ENCODE measurements around the gene PTGES3. TPM values are rescaled to one million over a fixed set of nuclear protein-coding genes. Genes with fewer than 3 reads are reported as not detected.

The PTGES3 gene
- polyA plus RNA-seq, 2 of the 4 experiments (the other 2 are of a cell fraction): 272 to 406 TPM

DNA sequence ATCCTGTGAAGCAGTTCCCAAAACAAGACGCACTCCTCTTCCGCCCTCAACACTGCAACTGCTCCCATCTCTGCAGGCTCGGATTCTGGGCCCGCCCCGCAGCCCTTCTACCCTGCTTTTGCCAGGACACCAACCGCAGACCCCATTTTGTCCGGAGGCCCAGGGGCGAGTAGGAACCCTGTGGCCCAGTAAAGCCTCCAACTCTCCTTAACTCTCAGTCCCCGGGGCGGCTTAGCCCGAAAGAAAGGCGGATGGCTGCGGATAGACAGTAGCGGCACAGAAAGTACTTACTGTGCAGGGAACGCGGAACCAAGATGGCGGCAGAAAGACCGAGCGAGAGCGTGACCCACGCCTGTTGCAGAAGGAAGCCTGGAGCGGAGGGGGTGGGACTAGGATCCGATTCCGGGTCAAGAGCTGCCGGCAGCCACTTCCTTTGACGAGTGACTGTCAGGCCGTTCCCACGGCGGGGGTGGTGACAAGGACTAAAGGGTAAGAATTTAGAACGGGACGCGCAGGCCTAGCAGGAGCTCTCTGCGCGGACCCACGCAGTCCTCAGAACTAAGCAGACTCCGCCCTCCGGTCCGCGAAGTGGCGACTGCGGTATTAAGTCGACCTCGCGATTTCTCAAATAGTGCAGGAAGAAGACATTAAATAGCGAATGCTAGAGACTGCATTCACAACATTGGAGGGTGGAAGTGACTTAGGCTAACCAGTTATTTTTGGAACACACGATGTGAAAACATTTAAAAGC, 37.1 kb upstream of the PTGES3 start, which contains the start of gene NACA (continued):
- TF ChIP-seq PBX3 (IDR thresholded peaks at IDR 0.05) (peak; percentile 74), RNF2 (IDR thresholded peaks at IDR 0.05; ENCODE audit: borderline replicate concordance, low read depth) (no peak), HOXA7 (CRISPR knock-in tag; IDR thresholded peaks at IDR 0.05) (0 out of 2 replicates have a peak, but pooled peaks have one; percentile 56), HDAC2 (IDR thresholded peaks at IDR 0.05) (no peak), KDM5A (IDR thresholded peaks at IDR 0.05) (peak; percentile 48; the same call in 1 of the 2 replicates), MAFK (IDR thresholded peaks at IDR 0.05; ENCODE audit: partially characterized antibody) (no peak), HES2 (IDR thresholded peaks at IDR 0.05) (no peak), SREBF2 (IDR thresholded peaks at IDR 0.05) (no peak), RARB (CRISPR knock-in tag; IDR thresholded peaks at IDR 0.05) (no peak), PHF8 (IDR thresholded peaks at IDR 0.05; ENCODE audit: borderline replicate concordance, low read depth) (peak; percentile 83), NPAS2 (CRISPR knock-in tag; IDR thresholded peaks at IDR 0.05; ENCODE audit: borderline replicate concordance) (no peak), NFE2L2 (conservative IDR thresholded peaks at IDR 0.05; ENCODE audit: low read length) (no peak), FOSL2 (IDR thresholded peaks at IDR 0.05) (no peak), FOSL2 (CRISPR knock-in tag; IDR thresholded peaks at IDR 0.05) (no peak), ZNF302 (CRISPR knock-in tag; IDR thresholded peaks at IDR 0.05) (no peak), SMC3 (IDR thresholded peaks at IDR 0.05) (no peak), NR3C1 (IDR thresholded peaks at IDR 0.05) (no peak), GATA3 (IDR thresholded peaks at IDR 0.05; ENCODE audit: borderline replicate concordance) (no peak), JUN (IDR thresholded peaks at IDR 0.05) (peak; percentile 95 to 99), RCOR1 (IDR thresholded peaks at IDR 0.05; ENCODE audit: low read depth, low read length) (no peak), ZSCAN20 (CRISPR knock-in tag; IDR thresholded peaks at IDR 0.05) (no peak), POLR2A (IDR thresholded peaks at IDR 0.05; ENCODE audit: low read length) (peak; percentile 94), TFCP2L1 (CRISPR knock-in tag; IDR thresholded peaks at IDR 0.05) (no peak), EHF (CRISPR knock-in tag; IDR thresholded peaks at IDR 0.05) (peak; percentile 77; the same call in 1 of the 2 replicates), RAD21 (conservative IDR thresholded peaks at IDR 0.05 in 1 of 2, IDR thresholded peaks at IDR 0.05 in 1 of 2) (no peak), HOXB13 (CRISPR knock-in tag; IDR thresholded peaks at IDR 0.05; ENCODE audit: low read depth) (no peak), ESRRA (IDR thresholded peaks at IDR 0.05; ENCODE audit: borderline replicate concordance, low read length) (no peak), CBX8 (IDR thresholded peaks at IDR 0.05) (no peak), POLR2AphosphoS2 (conservative IDR thresholded peaks at IDR 0.05; ENCODE audit: low read length) (no peak)
- TF ChIP-seq, protein P1, sequence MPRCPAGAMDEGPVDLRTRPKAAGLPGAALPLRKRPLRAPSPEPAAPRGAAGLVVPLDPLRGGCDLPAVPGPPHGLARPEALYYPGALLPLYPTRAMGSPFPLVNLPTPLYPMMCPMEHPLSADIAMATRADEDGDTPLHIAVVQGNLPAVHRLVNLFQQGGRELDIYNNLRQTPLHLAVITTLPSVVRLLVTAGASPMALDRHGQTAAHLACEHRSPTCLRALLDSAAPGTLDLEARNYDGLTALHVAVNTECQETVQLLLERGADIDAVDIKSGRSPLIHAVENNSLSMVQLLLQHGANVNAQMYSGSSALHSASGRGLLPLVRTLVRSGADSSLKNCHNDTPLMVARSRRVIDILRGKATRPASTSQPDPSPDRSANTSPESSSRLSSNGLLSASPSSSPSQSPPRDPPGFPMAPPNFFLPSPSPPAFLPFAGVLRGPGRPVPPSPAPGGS (IDR thresholded peaks at IDR 0.05): peak; percentile 93
- TF ChIP-seq, protein P2, sequence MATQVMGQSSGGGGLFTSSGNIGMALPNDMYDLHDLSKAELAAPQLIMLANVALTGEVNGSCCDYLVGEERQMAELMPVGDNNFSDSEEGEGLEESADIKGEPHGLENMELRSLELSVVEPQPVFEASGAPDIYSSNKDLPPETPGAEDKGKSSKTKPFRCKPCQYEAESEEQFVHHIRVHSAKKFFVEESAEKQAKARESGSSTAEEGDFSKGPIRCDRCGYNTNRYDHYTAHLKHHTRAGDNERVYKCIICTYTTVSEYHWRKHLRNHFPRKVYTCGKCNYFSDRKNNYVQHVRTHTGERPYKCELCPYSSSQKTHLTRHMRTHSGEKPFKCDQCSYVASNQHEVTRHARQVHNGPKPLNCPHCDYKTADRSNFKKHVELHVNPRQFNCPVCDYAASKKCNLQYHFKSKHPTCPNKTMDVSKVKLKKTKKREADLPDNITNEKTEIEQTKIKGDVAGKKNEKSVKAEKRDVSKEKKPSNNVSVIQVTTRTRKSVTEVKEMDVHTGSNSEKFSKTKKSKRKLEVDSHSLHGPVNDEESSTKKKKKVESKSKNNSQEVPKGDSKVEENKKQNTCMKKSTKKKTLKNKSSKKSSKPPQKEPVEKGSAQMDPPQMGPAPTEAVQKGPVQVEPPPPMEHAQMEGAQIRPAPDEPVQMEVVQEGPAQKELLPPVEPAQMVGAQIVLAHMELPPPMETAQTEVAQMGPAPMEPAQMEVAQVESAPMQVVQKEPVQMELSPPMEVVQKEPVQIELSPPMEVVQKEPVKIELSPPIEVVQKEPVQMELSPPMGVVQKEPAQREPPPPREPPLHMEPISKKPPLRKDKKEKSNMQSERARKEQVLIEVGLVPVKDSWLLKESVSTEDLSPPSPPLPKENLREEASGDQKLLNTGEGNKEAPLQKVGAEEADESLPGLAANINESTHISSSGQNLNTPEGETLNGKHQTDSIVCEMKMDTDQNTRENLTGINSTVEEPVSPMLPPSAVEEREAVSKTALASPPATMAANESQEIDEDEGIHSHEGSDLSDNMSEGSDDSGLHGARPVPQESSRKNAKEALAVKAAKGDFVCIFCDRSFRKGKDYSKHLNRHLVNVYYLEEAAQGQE (IDR thresholded peaks at IDR 0.05): 0 out of 2 replicates have a peak, but pooled peaks have one; percentile 38
- TF ChIP-seq, protein P3, sequence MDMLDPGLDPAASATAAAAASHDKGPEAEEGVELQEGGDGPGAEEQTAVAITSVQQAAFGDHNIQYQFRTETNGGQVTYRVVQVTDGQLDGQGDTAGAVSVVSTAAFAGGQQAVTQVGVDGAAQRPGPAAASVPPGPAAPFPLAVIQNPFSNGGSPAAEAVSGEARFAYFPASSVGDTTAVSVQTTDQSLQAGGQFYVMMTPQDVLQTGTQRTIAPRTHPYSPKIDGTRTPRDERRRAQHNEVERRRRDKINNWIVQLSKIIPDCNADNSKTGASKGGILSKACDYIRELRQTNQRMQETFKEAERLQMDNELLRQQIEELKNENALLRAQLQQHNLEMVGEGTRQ (IDR thresholded peaks at IDR 0.05): 0 out of 2 replicates have a peak, but pooled peaks have one; percentile 26
- TF ChIP-seq, protein P4, sequence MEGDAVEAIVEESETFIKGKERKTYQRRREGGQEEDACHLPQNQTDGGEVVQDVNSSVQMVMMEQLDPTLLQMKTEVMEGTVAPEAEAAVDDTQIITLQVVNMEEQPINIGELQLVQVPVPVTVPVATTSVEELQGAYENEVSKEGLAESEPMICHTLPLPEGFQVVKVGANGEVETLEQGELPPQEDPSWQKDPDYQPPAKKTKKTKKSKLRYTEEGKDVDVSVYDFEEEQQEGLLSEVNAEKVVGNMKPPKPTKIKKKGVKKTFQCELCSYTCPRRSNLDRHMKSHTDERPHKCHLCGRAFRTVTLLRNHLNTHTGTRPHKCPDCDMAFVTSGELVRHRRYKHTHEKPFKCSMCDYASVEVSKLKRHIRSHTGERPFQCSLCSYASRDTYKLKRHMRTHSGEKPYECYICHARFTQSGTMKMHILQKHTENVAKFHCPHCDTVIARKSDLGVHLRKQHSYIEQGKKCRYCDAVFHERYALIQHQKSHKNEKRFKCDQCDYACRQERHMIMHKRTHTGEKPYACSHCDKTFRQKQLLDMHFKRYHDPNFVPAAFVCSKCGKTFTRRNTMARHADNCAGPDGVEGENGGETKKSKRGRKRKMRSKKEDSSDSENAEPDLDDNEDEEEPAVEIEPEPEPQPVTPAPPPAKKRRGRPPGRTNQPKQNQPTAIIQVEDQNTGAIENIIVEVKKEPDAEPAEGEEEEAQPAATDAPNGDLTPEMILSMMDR (IDR thresholded peaks at IDR 0.05): no peak
- TF ChIP-seq, protein P5, sequence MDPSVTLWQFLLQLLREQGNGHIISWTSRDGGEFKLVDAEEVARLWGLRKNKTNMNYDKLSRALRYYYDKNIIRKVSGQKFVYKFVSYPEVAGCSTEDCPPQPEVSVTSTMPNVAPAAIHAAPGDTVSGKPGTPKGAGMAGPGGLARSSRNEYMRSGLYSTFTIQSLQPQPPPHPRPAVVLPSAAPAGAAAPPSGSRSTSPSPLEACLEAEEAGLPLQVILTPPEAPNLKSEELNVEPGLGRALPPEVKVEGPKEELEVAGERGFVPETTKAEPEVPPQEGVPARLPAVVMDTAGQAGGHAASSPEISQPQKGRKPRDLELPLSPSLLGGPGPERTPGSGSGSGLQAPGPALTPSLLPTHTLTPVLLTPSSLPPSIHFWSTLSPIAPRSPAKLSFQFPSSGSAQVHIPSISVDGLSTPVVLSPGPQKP (IDR thresholded peaks at IDR 0.05; ENCODE audit: low read depth, low read length): no peak

Measured in A549 (cell line).